Glomerular visceral epithelial cell (primary cell): Measurements from ENCODE around the gene GDPD3.
A peak's percentile ranks its signal among the peaks of the same experiment; 100 is the strongest.
"Not testable (repeated sequence)": the region's sequence is repeated elsewhere in the genome, so short reads cannot be mapped to it uniquely, and the experiment has no call there.

Experiments
- DNase-seq: peaks from one replicate; pipeline ENCODE4 v3.0.0-alpha.2; 2016; ENCODE audit errors: extremely low spot score

Gene GDPD3

DNA sequence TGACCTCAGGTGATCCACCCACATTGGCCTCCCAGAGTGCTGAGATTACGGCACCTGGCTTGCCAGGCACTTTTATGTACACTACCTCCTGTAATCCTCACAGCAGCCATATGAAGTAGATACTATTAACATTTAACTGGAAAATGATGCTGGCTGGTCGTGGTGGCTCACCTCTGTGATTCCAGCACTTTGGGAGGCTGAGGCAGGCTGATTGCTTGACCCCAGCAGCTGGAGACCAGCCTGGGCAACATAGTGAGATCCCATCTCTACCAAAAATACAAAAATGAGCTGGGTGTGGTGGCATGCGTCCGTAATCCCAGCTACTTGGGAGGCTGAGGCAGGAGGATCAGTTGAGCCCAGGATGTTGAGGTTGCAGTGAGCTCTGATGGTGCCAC is 11.6 kb upstream of the GDPD3 start:
- no peak for DNase-seq

DNA sequence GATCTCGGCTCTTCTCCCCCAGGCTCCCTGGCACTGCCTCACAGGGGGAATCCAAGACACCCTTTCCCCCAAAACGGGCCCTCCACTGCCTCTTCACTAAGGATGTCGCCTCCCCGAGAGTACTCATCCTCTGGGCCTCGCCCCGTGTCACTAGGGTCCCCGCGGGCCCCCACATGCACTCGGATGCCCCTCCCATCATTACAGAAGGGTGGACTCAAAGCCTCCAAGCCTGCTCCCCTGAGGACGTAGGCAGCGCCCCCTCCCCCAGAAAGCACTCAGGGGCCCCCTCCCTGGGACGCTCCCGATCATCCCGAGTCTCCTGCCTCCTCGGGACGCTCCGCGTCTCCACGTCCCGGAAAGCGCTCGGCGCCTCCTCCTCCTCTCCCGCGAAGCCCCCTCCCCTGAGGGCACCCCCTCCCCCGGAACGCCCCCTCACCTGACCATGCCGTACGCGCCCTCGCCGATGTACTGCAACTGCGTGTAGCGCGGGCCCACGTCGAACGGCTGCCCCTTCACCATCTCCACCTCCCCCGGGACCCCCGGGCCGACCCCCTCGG is 9.3 kb upstream of the GDPD3 start:
- peak; percentile 2 for DNase-seq

DNA sequence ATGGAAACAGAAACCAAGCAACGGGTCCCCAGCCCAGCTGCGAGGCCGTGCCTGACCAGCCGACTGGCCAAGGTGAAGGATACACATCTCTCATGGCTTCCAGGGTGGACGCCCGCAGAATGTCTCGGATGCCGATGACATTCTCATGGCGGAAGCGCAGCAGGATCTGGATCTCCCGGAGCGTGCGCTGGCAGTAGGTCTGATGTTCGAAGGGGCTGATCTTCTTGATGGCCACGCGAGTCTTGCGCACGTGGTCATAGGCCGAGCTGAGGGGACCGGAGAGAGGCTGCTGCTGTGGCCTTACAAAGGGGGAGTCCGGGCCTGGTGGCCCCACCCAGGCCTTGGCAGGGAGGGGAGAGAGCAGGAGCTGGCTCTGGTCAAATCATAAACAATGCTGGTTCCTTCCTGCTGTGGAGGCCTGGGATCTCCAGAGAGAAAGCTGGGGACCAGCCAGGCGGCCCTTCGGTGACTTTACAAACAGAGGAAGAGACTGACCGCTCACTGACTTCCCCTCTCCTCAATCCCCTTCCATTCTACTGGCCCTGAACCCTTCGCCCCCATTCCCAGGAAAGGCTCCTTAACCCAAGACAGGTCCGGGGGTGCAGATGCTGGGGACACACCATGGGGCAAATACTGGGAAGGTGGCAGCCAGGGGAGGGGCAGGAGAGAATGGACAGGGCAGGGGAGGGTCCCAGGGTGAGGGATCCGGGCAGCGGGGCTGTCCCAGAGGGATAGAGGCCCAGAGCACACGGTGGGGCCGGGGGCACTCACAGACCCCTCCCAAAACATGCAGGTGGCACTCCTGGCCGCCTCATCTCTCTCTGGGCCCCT is 8.6 kb upstream of the GDPD3 start:
- DNase-seq, result no peak

DNA sequence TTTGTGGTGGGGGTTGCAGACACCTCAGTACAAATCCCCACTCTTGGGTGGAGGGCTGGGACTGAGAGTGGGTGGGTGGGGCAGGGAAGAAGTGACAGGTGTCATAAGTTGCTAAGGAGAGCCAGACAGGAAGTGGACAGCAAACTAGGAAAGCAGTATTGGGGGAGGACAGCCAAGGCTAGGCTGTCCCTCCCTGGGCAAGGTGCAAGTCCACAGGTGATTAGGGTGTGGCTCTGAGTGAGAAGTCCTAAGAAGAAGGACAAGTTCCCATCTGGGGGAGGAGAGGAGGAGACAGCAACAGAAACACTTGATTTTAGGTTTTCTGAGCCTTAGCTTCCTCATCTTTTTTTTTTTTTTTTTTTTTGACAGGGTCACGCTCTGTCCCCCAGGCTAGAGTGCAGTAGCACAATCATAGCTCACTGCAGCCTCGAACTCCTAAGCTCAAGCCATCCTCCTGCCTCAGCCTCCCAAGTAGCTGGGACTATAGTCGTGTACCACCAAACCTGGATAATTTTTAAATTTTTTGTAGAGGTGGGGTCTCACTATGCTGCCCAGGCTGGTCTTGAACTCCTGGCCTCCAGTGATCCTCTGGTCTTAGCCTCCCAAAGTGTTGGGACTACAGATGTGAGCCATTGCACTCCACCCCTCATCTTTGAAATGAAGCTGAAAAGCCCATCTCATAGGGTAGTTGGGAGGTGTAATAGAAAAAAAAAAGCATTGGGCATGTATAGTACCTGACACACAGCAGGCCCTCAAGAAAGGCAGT is 7.2 kb upstream of the GDPD3 start:
- DNase-seq, result no peak

DNA sequence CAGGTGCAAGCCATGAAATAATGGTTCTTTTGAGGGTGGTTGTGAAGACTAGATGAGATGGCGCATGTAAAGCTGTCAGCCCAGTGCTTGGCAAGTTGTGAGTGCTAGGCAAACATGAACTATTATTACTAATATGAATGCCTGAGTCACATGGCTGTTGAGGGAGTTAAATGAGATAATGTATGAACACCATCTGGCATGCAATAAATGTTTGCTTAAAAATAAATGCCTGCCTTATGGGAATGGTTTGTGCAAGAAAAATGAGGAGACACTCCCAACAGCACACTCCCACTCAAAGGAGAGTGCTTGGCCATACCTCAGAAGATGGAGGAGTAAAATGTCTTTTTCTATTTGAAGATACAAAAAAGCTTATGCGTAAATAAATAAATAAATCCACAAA is 6.1 kb upstream of the GDPD3 start:
- no peak for DNase-seq

DNA sequence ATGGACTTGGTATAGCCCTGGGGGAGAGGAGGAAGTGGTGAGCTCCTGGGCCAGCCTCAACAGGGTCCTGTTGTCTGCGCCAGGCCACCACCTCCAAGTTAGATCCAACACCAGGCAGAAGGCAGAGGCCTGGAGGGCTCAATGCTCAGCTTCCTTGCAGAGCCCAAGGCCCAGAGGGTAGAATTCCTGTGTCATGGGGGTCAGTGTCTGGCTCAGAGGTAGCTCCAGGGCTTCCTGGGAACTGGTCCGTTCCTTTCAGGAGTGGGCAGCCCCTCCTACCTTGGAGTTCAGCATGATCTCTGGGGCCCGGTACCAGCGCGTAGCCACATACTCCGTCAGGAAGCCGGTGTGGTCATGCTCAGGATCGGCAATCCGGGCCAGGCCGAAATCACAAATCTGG is 4.4 kb upstream of the GDPD3 start:
- DNase-seq, result no peak

DNA sequence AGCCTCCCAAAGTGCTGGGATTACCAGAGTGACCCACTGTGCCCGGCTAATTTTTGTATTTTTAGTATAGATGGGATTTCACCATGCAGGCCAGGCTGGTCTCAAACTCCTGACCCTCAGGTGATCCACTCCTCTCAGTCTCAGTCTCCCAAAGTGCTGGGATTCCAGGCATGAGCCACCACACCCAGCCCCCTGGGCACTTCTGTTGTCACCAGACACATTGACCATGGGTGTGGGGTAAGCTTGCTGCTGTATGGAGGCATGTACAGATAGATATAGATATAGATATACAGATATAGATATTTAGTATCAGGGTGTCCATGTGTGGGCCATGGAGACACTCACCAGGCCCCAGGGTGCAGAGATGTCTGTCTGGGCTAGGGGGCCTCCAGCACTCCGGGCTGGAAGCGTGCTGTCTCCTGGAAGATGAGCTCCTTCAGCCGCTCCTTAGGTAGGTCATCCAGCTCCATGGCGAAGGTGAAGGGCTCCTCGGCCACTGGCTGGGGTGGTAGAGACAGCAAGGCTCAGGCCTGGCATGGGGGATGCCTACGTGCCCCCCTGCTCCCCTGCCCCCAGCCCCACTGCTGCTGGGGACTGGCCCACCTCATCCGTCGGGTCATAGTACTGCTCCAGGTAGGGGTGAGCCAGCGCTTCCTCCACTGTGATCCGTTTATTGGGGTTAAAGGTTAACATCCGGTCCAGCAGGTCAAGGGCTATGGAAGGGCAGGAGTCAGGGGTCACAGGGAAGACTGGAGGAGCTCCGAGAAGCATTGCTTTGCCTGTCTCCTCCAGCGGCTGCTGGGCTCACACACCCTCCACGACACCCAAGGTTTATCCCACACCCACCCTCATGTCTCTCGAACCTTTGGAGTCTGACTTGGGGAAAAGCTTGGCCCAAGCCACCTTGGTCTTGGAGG is 3.2 kb upstream of the GDPD3 start:
- DNase-seq, result no peak

DNA sequence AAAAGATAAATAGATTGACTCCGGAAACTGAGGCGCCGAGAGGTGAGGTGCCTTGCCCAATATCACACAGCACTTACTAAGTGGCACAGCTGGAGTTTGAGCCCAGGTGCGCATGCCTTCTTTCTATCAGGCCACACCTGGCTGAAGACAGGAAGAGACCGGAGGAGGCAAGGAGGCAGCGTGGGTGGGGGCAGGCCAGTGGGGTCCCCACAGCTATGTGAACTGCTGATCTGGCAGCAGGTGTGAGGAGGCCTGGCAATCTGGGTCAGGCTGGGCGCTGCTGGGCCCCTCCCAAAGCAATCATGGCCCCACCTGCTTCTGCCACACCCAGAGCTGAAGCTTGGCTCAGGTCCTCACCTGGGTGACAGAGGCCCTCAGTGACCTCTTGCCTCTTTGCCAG is 1.9 kb upstream of the GDPD3 start:
- no peak for DNase-seq

DNA sequence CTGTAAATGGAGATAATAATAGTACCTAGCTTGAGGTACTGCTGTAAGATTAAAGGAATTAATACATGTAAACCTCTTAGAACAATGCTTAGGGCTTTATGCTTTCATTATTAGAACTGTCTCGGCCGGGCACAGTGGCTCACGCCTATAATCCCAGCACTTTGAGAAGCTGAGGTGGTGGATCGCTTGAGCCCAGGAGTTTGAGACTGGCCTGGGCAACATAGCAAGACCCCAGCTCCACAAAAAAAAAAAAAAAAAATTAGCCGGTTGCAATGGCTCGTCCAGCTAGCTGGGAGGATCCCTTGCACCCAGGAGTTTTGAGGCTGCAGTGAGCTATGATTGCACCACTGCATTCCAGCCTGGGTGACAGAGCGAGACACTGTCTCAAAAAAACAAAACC is 1.5 kb upstream of the GDPD3 start:
- DNase-seq, result not testable (repeated sequence)

DNA sequence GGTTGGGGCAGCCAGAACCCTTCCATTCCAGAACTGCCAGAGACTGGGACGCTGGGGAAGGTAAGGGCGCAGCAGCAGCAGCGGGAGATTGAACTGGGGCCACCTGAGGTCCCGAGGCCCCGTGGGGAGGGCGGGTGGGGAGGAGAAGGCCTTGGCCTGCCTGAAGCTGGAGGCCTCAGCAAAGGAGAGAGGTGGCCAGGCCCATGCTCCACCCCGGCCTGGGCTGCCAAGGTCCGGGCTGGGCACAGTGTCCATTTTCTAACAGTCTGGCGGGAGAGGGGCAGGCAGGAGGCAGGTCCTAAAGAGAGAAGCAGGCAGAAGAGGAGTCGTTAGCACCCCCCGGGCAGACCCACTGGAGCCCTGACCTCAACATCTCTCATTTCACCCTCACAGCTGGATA is 1.1 kb upstream of the GDPD3 start:
- no peak for DNase-seq

DNA sequence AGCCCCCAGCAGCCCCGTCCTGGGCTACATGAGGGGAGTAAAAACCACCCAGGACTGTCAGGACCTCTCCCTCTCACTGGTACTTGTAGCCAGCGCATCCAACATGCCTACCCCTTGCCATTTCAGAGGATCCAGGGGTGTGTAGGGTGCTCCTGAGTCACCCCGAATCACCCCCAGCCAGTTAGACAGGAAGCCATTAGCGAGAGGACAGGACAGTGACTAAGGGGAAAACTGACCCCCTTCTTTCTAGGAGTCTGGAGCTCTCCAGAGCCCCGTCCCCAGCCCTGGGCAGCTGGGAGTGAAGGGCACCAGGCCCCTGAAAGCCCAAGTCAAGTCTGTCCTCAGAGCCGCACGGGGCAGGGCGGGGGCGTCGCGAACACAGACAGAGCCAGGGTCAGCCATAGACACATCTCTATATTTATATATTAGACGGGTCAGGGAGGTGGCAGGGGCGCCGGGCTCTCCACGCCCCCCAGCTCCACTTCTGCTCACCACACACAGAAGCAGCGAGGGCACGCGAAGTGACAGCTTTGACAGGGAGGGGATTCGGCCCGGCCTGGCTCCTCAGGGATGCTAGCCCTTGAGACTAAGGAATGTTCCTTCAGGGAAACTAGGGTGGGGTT is 485 bp upstream of the GDPD3 start:
- no peak for DNase-seq

DNA sequence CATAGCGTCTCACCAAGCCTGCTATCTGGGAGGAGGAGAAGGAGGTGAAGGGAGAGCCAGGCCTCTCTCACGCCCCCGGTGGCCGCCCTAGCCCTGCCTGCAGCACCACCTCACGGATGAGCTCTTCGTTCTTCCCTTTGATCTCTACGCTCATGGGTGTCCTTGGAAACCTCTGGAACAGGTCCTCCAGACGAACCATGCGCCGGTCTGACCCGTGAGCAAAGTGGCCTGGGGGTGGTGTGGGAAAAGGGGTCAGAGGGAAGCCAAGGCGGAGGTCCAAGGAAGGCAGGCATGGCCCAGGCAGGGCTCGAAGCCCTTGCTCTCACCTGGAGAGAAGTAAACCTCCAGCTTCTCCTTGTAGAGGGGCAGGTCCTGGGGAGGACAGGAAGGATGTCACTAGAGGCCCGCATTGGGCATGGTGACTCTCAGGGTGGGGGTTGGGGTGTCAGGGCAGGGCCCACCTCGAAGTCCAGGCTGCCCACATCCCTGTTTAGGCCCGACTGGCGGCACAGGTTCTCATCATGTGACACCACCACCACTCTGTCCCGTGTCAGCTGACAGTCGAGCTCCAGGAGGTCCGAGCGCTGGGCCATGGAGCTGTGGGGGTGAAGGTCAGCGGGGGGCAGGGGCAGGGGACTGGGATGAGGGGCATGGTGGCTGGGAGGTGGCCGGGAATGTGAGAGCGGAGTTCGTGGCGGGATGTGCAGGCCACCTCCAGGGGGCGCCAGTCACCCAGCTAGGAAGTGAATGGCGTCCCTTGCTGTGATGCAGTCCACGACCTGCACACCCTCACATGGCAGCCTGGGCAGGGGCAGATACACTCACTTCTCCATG is 923 bp downstream of the GDPD3 start:
- DNase-seq, result peak; percentile 49

DNA sequence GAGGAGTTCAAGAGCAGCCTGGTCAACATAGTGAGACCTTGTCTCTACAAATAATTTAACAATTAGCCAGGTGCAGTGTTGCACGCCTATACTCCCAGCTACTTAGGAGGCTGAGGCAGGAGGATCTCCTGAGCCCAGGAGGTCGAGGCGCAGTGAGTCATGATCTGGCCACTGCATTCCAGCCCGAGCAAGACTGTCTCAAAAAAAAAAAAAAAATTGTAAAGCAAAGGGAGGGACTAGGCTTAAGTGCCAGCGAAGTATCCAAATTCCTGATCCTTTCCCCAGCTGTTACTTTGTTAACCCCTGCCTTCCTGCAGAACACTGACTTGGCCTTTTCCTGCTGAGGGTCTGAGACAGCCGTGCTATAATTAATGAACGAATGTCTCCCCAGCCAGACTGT is 2.7 kb downstream of the GDPD3 start:
- no peak for DNase-seq

DNA sequence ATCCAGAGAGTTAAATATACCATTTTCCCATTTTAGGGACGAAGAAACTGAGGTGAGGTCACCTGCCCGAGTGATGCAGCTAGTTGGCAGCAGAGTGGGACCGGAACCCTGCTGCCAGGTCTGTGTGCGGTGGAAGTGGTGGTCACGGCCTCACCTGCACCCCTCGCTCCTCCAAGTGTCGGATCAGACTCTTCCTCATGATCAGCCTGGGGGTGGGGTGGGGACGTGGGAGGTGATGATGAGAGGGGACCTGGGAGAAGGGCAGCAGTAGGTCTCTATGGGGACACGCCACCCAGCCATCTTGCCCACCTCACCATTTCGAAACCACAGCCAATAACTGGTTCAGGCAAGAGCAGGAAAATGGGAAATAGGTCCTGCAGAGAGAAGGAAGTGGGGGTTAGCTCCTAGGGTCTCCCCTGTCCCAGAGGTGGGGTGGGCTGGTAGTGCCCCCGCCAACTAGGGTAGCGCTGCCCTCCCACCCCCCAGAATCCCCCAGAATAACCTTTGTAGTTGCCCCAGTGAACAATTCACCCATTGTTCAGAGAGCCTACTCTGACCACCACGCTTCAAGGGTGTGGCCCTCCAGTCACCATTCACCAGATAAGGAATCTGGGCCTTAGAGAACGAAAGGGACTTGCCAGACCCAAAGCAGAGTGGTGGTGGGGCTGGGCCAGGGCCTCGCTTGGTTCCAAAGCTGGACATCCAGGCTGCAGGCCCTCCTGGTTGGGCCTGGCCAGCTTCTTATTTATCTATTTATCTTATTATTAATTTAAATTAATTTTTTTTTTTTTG is 5.1 kb downstream of the GDPD3 start:
- no peak for DNase-seq

DNA sequence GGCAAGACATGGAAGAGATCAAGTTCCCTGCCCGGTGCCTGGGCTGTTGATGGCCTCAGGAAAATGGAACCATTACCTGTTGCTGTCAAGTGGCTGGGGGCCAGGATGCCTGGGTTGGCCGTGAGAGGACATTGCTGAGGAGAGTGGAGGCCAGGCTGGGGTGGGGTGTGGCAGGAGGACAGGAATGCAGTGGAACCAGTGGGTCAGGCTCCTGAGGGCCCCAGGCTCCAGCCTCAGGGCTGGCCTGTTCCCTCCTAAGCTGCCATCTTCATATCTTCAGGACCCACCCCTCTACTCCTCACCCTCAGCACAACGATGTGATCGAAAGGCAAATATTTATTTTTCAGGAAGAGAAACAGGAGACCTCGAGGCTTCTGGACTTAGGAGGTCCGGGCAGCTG is 8.8 kb downstream of the GDPD3 start:
- DNase-seq, result no peak

DNA sequence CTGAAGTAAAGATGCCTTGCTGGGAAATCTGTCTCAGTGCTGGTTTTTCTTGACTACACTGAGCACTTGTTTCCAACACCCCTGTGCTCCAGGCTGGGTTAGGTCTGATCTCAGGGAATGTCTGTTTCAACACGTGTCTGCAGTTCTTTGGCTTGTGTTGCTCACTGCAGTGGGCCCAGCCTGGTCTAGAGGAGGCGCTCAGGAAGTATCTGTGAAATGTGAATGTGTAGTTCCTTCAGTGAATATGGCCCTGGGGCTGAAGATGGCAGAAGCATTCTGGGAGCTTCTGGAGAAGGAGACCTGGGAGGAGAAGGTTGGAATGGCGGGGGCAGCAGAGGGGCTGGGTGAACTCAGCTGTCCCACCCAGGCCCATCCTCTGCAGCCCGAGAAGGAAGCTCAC is 9.2 kb downstream of the GDPD3 start:
- no peak for DNase-seq

DNA sequence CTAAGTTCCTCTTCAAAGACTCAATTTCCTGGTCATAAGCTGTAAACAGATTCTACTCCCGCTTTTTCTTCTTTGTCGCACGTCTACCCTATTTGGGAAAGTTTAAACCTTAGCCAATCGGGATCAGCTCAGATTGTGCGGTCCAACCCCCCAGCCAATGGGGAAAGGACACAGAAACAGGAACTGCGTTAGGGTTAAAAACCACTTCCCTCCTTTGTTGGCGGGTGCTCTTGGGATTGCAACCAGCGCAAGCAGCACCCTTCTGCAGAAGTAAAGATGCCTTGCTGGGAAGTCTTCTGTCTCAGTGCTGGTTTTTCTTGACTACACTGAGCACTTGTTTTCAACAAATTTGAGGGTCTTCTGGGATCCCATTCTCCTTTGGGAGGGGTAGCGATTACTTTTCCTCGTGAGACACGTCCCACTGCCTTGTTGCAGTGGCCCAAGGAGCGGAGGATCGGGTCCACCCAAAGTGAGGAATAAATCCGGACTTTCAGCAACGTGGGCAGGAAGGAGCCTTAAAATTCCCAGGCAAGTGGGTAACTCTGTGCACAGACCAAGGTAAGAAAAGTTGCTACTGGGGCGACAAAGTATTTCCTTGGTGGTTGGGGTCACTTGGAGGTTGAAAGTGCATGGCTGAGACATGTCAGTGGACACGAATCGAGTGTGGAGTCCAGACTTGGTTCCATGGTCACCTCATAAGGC is 16.3 kb downstream of the GDPD3 start:
- no peak for DNase-seq

DNA sequence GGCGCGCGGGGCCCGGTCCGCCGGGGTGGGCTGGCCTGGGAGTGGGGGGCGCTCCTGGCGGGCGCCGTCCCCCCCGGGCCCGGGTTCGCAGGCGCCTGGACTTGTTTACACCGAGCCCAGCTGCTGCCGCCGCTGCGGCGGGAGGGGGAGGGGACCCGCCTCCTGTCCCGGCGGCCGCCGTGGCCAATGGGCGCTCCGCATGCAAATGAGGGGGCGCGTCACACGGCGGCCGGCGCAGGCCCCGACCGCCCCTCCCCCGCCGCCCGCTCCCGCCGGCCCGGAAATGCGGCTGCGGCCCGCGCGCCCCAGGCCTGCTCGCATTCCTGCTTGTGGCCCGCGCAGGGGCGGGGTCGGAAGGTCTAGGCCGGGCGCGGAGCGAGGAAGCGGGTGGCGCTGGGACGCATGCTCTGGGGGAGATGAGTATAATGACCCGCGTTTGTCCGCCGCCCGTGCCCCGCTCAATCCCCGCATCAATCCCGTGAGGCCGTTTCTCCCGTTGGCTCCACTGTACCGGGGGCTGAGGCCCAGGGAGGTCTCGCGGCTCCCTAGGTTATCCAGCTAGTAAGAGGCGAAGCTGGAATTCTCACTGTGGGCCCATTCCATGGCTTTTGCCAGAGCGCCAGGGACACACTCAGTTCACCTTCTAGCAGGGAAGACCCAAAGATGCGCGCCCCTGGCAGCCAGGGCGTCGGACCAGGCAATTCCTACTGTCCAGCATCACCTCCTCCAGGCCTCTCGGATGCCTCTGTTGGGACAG is 17.1 kb downstream of the GDPD3 start, which contains the start of gene YPEL3:
TSS of gene YPEL3 (minus strand) at position 109 of the 757 bp plus-strand sequence. CDS start 731 bp downstream, outside the sequence.
- peak; percentile 88 for DNase-seq
